Right lobe of liver (tissue), 4 donors: ENCODE measurements around the gene COX4I1.

Experiments
- POLR2A ChIP-seq: fragments of 450-650 bp; IDR thresholded peaks from one replicate; pipeline ENCODE4 v1.6.1; 2017; ENCODE audit warnings: antibody characterized with exemption, mild to moderate bottlenecking
- TF ChIP-seq, protein P1 (sequence below), 4 donors: fragments of 200-600 bp in 3 of 4; fragments of 450-650 bp in 1 of 4; IDR thresholded peaks; one replicate each; pipeline versions ENCODE4 v1.5.1 to v1.8.0; 2016 to 2022; ENCODE audit warnings: antibody characterized with exemption in 4 of 4, mild to moderate bottlenecking in 2 of 4
- donor health status: DM: no; HTN: no; CAD: no.
- donor health status: DM: no; HTN: no; CAD: no.
- donor health status: DM: no; HTN: yes; CAD: no.

DNA sequence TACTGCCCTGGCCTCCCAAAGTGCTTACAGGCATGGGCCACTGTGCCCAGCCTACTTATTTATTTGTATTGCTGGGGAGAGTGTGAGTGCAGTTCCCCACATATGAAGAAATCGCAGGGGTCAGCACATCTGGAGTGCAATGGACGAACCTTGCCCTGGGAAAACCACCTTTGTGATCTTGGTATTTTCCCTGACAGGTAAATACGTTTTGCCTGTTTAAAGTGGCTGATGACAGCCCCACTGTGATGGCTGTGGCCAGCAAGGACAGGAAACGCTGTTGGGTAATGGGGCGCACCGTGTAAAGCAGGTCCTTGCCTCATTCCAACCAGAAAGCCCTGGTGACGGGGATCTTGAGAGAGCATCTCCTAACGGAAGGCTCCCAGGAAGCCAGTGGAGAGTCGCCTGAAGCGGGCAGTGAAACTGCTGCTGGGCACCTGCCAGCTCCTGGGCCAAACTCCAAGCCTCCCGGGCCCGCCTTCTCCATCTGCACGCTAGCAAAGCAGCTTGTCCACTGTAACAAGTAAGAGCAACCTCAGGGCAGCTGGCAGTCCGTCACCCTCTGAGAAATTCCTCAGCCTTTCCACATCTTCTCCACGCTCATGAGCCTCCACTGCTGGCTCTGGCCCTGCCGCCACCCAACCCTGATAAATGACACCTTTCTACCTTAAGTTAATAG lies 17.7 kb upstream of the COX4I1 start:
- TF ChIP-seq, protein P1, sequence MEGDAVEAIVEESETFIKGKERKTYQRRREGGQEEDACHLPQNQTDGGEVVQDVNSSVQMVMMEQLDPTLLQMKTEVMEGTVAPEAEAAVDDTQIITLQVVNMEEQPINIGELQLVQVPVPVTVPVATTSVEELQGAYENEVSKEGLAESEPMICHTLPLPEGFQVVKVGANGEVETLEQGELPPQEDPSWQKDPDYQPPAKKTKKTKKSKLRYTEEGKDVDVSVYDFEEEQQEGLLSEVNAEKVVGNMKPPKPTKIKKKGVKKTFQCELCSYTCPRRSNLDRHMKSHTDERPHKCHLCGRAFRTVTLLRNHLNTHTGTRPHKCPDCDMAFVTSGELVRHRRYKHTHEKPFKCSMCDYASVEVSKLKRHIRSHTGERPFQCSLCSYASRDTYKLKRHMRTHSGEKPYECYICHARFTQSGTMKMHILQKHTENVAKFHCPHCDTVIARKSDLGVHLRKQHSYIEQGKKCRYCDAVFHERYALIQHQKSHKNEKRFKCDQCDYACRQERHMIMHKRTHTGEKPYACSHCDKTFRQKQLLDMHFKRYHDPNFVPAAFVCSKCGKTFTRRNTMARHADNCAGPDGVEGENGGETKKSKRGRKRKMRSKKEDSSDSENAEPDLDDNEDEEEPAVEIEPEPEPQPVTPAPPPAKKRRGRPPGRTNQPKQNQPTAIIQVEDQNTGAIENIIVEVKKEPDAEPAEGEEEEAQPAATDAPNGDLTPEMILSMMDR (IDR thresholded peaks at IDR 0.05), result no peak
- TF ChIP-seq POLR2A, result no peak
